H1 (cell line): ENCODE data around the gene TGM4.

Experiments used
- BRCA1 ChIP-seq: IDR thresholded peaks from 2 replicates; pipeline ENCODE4 v1.6.1; 2012; ENCODE audit warnings: low read depth, low read length, improper control_type of control experiment
- CTCF ChIP-seq, 3 experiments: IDR thresholded peaks; 1 replicate in 2 of 3; 2 replicates in 1 of 3; pipeline versions ENCODE4 v1.5.1 to v1.6.1; 2011; ENCODE audit warnings: low read length in 3 of 3, mild to moderate bottlenecking in 3 of 3, inconsistent platforms in 2 of 3, low read depth in 1 of 3, moderate library complexity in 1 of 3; ENCODE audit not compliant: insufficient read depth in 1 of 3; ENCODE audit errors: control extremely low read depth in 1 of 3
- E2F6 ChIP-seq: IDR thresholded peaks from 2 replicates; pipeline ENCODE4 v1.6.1; 2012; ENCODE audit warnings: inconsistent platforms
- EGR1 ChIP-seq: IDR thresholded peaks from 2 replicates; pipeline ENCODE4 v1.6.1; 2011; ENCODE audit warnings: low read depth, low read length, borderline replicate concordance
- EP300 ChIP-seq, 2 experiments: IDR thresholded peaks; 1 replicate in 1 of 2; 2 replicates in 1 of 2; pipeline ENCODE4 v1.6.1; 2011 to 2012; ENCODE audit warnings: low read depth in 2 of 2, low read length in 2 of 2, mild to moderate bottlenecking in 2 of 2, borderline replicate concordance in 1 of 2, inconsistent platforms in 1 of 2, moderate library complexity in 1 of 2
- EZH2 ChIP-seq: fragments of 200-600 bp; sonication (generic); IDR thresholded peaks from 2 replicates; pipeline ENCODE4 v1.7.1; 2012; ENCODE audit warnings: low read depth, mild to moderate bottlenecking, moderate library complexity, low read length, inconsistent platforms; ENCODE audit not compliant: severe bottlenecking
- JUN ChIP-seq: IDR thresholded peaks from 2 replicates; pipeline ENCODE4 v1.6.1; 2011; ENCODE audit warnings: low read depth, mild to moderate bottlenecking, improper control_type of control experiment, low read length
- MAFK ChIP-seq: IDR thresholded peaks from 2 replicates; pipeline ENCODE4 v1.6.1; 2012; ENCODE audit warnings: low read depth, mild to moderate bottlenecking, improper control_type of control experiment, low read length
- NRF1 ChIP-seq: IDR thresholded peaks from 2 replicates; pipeline ENCODE4 v1.6.1; 2011; ENCODE audit warnings: mild to moderate bottlenecking, low read depth, low read length, improper control_type of control experiment
- POLR2A ChIP-seq, 2 experiments: IDR thresholded peaks; 1 replicate in 1 of 2; 2 replicates in 1 of 2; pipeline ENCODE4 v1.6.1; 2011; ENCODE audit warnings: low read depth in 2 of 2, low read length in 2 of 2, mild to moderate bottlenecking in 2 of 2; ENCODE audit errors: control extremely low read depth in 1 of 2
- POLR2AphosphoS5 ChIP-seq: IDR thresholded peaks from 2 replicates; pipeline ENCODE4 v1.6.1; 2011; ENCODE audit warnings: low read depth, low read length
- TAF7 ChIP-seq: optimal IDR thresholded peaks from 2 replicates; pipeline ENCODE3; 2011; ENCODE audit warnings: low read depth, mild to moderate bottlenecking, inconsistent platforms, low read length, moderate library complexity, borderline replicate concordance
- USF2 ChIP-seq: IDR thresholded peaks from 2 replicates; pipeline ENCODE4 v1.6.1; 2011; ENCODE audit warnings: low read length, improper control_type of control experiment
- YY1 ChIP-seq: IDR thresholded peaks from 2 replicates; pipeline ENCODE4 v1.6.1; 2011; ENCODE audit warnings: low read depth, mild to moderate bottlenecking, low read length

- TF ChIP-seq CTCF (IDR thresholded peaks at IDR 0.05; ENCODE audit: control extremely low read depth in 1 of 3, insufficient read depth in 1 of 3, low read depth in 1 of 3, low read length in 3 of 3) (no peak), EP300 (IDR thresholded peaks at IDR 0.05; ENCODE audit: borderline replicate concordance in 1 of 2, low read depth in 2 of 2, low read length in 2 of 2) (no peak), POLR2A (IDR thresholded peaks at IDR 0.05; ENCODE audit: control extremely low read depth in 1 of 2, low read depth in 2 of 2, low read length in 2 of 2) (no peak), USF2 (no peak), EGR1 (no peak), NRF1 (no peak), JUN (no peak), TAF7 (no peak), MAFK (no peak), E2F6 (no peak), EZH2 (no peak), POLR2AphosphoS5 (no peak), YY1 (no peak), BRCA1 (no peak)
Observed at GRCh38 chr3:44831232-44831631, 43.2 kb upstream of the TGM4 start.
